Lung (tissue), 12 donors: ENCODE data around the gene LARGE1. TPM values are rescaled to one million over a fixed set of nuclear protein-coding genes. Genes with fewer than 3 reads are reported as not detected.

Source experiments
- ATAC-seq: fragments of 200-7000 bp; cut with Tn5 transposase; one replicate; pipeline ENCODE4 v1.9.1; 2020; ENCODE audit warnings: moderate number of reproducible peaks; ENCODE audit not compliant: insufficient read depth, low FRiP score
- DNase-seq, 3 donors: peaks; one replicate each; pipeline ENCODE4 v3.0.0-alpha.2; 2013 to 2017
- H3K27ac ChIP-seq, 2 donors: one replicate each; pipeline ENCODE4 v1.5.1; 2013; ENCODE audit warnings: mild to moderate bottlenecking in 2 of 2, moderate library complexity in 2 of 2, control low read depth in 1 of 2, inconsistent platforms in 1 of 2, low read depth in 1 of 2, low read length in 1 of 2
- H3K27me3 ChIP-seq, 3 donors: one replicate each; pipeline ENCODE4 v1.5.1; 2013; ENCODE audit warnings: low read length in 2 of 3; ENCODE audit not compliant: control insufficient read depth in 3 of 3, insufficient read depth in 3 of 3
- H3K36me3 ChIP-seq, 4 donors: one replicate each; pipeline ENCODE4 v1.5.1; 2013; ENCODE audit warnings: low read length in 4 of 4, mild to moderate bottlenecking in 1 of 4, moderate library complexity in 1 of 4; ENCODE audit not compliant: control insufficient read depth in 4 of 4, insufficient read depth in 4 of 4
- H3K4me1 ChIP-seq, 5 donors: one replicate each; pipeline ENCODE4 v1.5.1; 2013; ENCODE audit warnings: low read length in 5 of 5, mild to moderate bottlenecking in 2 of 5, moderate library complexity in 1 of 5; ENCODE audit not compliant: control insufficient read depth in 5 of 5, insufficient read depth in 5 of 5
- H3K4me3 ChIP-seq: one replicate; pipeline ENCODE4 v1.5.1; 2013; ENCODE audit warnings: mild to moderate bottlenecking, control low read depth, moderate library complexity
- H3K9ac ChIP-seq, 2 donors: one replicate each; pipeline ENCODE4 v1.5.1; 2013; ENCODE audit warnings: low read length in 2 of 2, control low read depth in 1 of 2; ENCODE audit not compliant: insufficient read depth in 1 of 2
- H3K9me3 ChIP-seq, 4 donors: one replicate each; pipeline ENCODE4 v1.5.1; 2013; ENCODE audit warnings: low read length in 3 of 4, mild to moderate bottlenecking in 1 of 4, moderate library complexity in 1 of 4; ENCODE audit not compliant: control insufficient read depth in 4 of 4, insufficient read depth in 3 of 4
- WGBS, 2 donors: extraction: QIAGEN DNeasy Blood & Tissue Kit; methylation state at CpG; one replicate each; pipeline ENCODE4 v1.1.7; 2013; 5-methylcytosine and 5-hydroxymethylcytosine counted together
- polyA plus RNA-seq, 2 donors: library from polyadenylated mRNA; stranded (reverse); fragments of 200-250 nt; gene quantifications; one replicate each; pipeline ENCODE4 v1.2.1, GENCODE V29; 2013
- total RNA-seq, 2 donors: library from RNA; depleted of rRNA in 1 of 2; stranded (reverse); fragments of >200 nt in 1 of 2; gene quantifications; one replicate each; pipeline ENCODE4 v1.2.1, GENCODE V29; 2014 to 2021
- TF ChIP-seq, protein P1 (sequence below): IDR thresholded peaks from 2 replicates; pipeline ENCODE4 v1.5.1; 2012; ENCODE audit warnings: mild to moderate bottlenecking; ENCODE audit errors: control extremely low read depth, extremely low read depth
- donor health status: control.
- donor health status: control.
- donor health status: Bipolar disorder and iron deficiency.
- donor health status: healthy.
- donor health status: DM: yes; HTN: yes; CAD: no.

LARGE1 gene
- total and polyA plus RNA-seq, 4 donors = 2.9 to 41.1 (median 15.4) TPM

DNA sequence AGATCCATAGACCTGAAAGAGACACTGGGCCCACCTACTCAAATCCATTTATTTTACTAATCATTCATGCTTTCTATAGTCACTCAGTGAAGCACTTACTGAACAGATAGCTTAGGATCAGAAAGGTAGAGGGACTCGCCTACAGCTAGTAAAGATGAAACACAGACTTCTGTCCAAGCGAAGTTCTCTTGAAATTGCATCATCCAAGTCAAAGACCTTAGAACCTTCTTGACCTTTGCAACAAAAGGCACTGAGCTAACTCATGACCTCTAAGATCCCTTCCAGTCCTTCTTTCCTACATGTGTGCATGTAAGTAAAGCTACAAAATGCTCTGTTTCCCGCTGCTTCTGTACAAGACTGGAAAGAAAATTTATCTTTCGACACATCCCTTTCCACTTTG, 377.6 kb downstream of the LARGE1 start:
- no peak for ATAC-seq
- 95 to 96% methylated on average over 4 of the region's 4 CpGs for WGBS, 2 donors
- Histone ChIP-seq H3K9ac (no peak overlapping the region), H3K4me1 (peaks cover 7 to 36% (median 18%) of the 10 kb centered on the region in 5 donors), H3K9me3 (no peaks in the 10 kb centered on the region), H3K36me3 (no peaks in the 10 kb centered on the region), H3K4me3 (no peak overlapping the region), H3K27ac (no peak overlapping the region), H3K27me3 (no peaks in the 10 kb centered on the region)
- no peak for DNase-seq
- TF ChIP-seq, protein P1, sequence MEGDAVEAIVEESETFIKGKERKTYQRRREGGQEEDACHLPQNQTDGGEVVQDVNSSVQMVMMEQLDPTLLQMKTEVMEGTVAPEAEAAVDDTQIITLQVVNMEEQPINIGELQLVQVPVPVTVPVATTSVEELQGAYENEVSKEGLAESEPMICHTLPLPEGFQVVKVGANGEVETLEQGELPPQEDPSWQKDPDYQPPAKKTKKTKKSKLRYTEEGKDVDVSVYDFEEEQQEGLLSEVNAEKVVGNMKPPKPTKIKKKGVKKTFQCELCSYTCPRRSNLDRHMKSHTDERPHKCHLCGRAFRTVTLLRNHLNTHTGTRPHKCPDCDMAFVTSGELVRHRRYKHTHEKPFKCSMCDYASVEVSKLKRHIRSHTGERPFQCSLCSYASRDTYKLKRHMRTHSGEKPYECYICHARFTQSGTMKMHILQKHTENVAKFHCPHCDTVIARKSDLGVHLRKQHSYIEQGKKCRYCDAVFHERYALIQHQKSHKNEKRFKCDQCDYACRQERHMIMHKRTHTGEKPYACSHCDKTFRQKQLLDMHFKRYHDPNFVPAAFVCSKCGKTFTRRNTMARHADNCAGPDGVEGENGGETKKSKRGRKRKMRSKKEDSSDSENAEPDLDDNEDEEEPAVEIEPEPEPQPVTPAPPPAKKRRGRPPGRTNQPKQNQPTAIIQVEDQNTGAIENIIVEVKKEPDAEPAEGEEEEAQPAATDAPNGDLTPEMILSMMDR = no peak

DNA sequence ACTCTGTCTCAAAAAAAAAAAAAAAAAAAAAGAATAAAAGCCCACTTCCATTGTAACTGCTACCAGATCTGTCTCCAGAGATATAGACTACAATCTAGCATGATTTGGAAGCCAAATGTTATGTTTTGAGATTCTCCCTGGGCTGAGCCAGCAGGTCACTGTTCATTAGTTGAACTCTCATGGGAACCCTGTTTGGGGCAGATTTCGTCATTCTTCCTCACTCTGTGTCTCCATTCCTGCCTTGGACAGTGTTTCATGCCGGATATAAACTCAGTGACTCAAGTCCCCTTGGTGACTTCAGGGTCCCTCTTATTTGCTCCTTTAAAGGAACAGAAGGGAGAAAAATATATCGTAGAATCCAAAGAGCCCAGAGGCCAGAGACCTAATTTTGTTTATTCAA, 378.1 kb downstream of the LARGE1 start:
- no peaks in the 10 kb centered on the region for H3K9me3 ChIP-seq
- no peaks in the 10 kb centered on the region for H3K27me3 ChIP-seq
- H3K4me1 ChIP-seq = peaks cover 8 to 36% (median 18%) of the 10 kb centered on the region in 5 donors
- ATAC-seq (no peak), DNase-seq (no peak)
- H3K9ac ChIP-seq = no peak overlapping the region
- TF ChIP-seq, protein P1 = no peak
- H3K4me3 ChIP-seq = no peak overlapping the region
- no peak overlapping the region for H3K27ac ChIP-seq
- H3K36me3 ChIP-seq = no peaks in the 10 kb centered on the region
- whole genome bisulfite sequencing, 2 donors = 80 to 82% methylated on average over 3 of the region's 3 CpGs

DNA sequence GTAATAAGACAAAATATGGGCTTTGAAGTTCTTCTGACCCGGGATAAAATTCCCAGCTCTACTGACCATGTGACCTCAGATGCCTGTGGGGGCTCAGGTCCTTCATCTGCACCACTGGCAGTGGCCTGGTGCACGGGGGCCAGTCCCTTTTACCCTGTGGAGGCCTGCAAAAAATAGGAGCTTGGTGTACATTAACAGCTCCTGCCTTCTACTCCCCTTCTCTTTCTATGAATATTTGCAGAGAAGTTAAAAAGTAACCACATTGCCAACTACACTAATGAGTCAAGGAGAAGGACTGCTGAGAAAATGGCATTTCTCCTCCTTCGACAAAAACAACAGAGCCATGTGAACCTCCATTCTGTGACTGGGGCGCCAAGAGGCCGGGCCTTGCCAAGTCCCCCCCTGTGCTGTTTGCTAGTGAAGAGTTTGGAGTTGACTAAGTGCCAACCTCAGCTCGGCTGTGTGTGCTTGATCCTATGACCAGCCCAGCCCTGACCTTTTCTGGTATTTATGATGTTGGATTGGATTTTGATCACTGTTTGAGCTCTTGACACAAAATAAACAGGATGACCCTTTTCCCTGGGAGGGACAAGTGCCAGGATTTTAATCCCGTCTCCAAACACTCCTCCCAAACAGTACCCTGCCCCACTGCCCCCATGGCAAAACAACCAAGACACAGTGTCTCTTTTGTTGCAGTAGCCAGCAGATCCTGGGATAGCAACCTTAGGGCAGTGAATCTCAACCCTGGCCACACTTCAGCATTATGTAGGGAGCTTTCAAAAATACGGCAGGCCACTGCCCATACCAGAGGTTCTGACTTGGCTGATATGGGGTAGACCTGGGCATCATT, 380.1 kb downstream of the LARGE1 start:
- no peaks in the 10 kb centered on the region for H3K27me3 ChIP-seq
- no peaks in the 10 kb centered on the region for H3K36me3 ChIP-seq
- peaks cover 8 to 36% (median 30%) of the 10 kb centered on the region in 5 donors for H3K4me1 ChIP-seq
- H3K9ac ChIP-seq = no peak overlapping the region
- peak overlapping the region in 1 of 2 donors; percentile 47 for H3K27ac ChIP-seq
- ATAC-seq (peak; percentile 50), DNase-seq (peak; percentile 85 to 95 (median 91))
- TF ChIP-seq, protein P1 = no peak
- H3K9me3 ChIP-seq = no peaks in the 10 kb centered on the region
- no peak overlapping the region for H3K4me3 ChIP-seq
- 35 to 70% methylated on average over 8 of the region's 8 CpGs for WGBS, 2 donors
